CD4-positive, alpha-beta T cell treated with Interleukin-2 at 100 ng/mL for 4 hours (primary cell): ENCODE measurements around the gene UBR4.

Experiments
- DNase-seq: peaks from one replicate; pipeline ENCODE4 v3.0.0-alpha.2; 2020; ENCODE audit warnings: low spot score

UBR4 gene

GRCh38 chr1:19071674-19072281 is 138.3 kb downstream of the UBR4 start:
- no peak for DNase-seq

- no peak for DNase-seq
Observed at GRCh38 chr1:19070891-19071621, 139.0 kb downstream of the UBR4 start.

- DNase-seq: no peak
Observed at GRCh38 chr1:19070197-19070651, 139.8 kb downstream of the UBR4 start.

- DNase-seq: no peak
Observed at GRCh38 chr1:19068639-19069276, 141.3 kb downstream of the UBR4 start.

GRCh38 chr1:19067912-19068638 is 142.0 kb downstream of the UBR4 start:
- no peak for DNase-seq

- DNase-seq: no peak
Observed at GRCh38 chr1:19067182-19067911, 142.7 kb downstream of the UBR4 start.

GRCh38 chr1:19066874-19067181 is 143.2 kb downstream of the UBR4 start:
- DNase-seq: no peak

GRCh38 chr1:19066248-19066873 is 143.7 kb downstream of the UBR4 start:
- DNase-seq: no peak

GRCh38 chr1:19065526-19066247 is 144.4 kb downstream of the UBR4 start:
- DNase-seq: no peak

GRCh38 chr1:19064906-19065450 is 145.1 kb downstream of the UBR4 start:
- DNase-seq: no peak

GRCh38 chr1:19063122-19063521 is 146.9 kb downstream of the UBR4 start:
- no peak for DNase-seq

- no peak for DNase-seq
Observed at GRCh38 chr1:19062258-19063029, 147.6 kb downstream of the UBR4 start.

GRCh38 chr1:19061798-19062197 is 148.3 kb downstream of the UBR4 start:
- DNase-seq: no peak

GRCh38 chr1:19061343-19061742 is 148.7 kb downstream of the UBR4 start:
- no peak for DNase-seq

GRCh38 chr1:19059773-19060172 is 150.3 kb downstream of the UBR4 start:
- DNase-seq: no peak

- no peak for DNase-seq
Observed at GRCh38 chr1:19058476-19058797, 151.6 kb downstream of the UBR4 start.

GRCh38 chr1:19057784-19058475 is 152.1 kb downstream of the UBR4 start:
- DNase-seq: no peak

- DNase-seq: no peak
Observed at GRCh38 chr1:19057182-19057779, 152.8 kb downstream of the UBR4 start.

GRCh38 chr1:19055701-19056100 is 154.4 kb downstream of the UBR4 start:
- no peak for DNase-seq
